Fibroblast of upper back skin (primary cell): ENCODE data around the gene C4BPA.

Experiments used
- DNase-seq: peaks from one replicate; pipeline ENCODE4 v3.0.0-alpha.2; 2013

C4BPA gene

GRCh38 chr1:207103892-207104373 is at the start of gene C4BPA:
TSS of gene C4BPA (plus strand) at chr1:207104233. CDS start at chr1:207113026, 8,793 bp downstream.
- DNase-seq: no peak

DNA sequence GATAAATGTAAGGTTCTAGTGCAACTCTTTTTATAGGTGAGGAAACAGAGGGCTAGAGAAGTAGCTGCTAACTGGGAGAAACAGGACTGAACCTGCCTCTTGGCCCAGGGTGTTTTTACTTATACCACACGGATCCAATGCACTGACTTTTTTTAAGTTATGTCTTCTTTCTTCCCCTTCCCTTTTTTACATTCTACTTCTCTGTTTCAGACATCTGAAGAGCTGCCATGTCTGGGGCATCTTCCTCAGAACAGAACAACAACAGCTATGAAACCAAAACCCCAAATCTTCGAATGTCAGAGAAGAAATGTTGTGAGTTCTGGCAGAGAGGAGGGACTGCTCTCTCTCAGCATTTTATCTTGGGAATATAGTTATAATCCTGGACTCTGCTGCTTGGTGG is 49.5 kb upstream of the C4BPA start:
- no peak for DNase-seq

DNA sequence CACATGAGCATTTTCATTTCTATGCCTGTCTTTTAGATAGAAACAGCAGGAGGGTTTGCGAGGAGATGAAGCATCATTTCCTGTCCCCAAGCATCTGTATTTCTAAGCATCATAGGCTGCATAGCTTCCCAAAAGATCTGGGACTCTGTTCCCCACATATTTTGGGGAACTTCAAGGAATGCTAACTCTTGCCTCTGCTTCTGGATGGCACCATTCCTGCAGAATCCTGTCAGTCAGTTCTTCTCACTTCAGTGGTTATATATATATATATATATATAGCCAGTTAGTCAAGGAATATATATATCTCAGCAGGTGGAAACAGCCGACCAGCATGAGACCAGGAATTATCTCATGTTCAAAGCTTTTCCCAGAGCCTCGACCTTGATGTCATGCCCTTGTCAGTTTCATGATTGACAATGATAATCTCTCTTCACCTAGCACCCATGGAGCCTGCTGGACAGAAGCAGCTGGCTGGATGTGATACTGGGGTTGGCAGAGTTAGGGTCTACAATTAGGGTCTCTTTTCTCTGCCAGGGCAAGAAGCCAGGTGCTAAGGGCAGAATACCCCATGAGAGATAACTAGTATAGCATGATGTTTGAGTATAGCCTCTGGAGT is 48.5 kb upstream of the C4BPA start:
- DNase-seq: no peak

DNA sequence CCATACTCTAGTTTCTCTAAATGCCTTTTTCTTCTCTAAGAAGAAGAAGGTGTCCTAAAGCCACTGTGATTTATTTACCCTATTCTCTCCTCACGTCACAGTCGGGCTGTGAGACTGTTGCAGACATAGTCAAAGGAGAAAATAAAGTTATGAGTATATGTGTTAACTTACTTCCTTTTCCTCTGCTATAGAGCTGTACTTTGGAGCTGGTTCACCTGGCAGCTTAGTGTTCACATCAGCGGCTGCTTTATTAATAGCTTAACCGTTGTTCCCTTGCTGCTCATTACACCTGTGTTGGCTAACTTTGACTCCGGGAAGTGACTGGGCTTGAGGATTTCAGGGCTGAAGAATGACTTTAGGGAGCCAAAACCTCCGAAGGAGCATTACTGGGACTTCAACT is 47.4 kb upstream of the C4BPA start:
- no peak for DNase-seq

- no peak for DNase-seq
Observed at GRCh38 chr1:207058252-207058651, 45.8 kb upstream of the C4BPA start.

- DNase-seq: no peak
Observed at GRCh38 chr1:207058878-207059867, 44.9 kb upstream of the C4BPA start.

GRCh38 chr1:207059881-207060280 is 44.2 kb upstream of the C4BPA start:
- no peak for DNase-seq

GRCh38 chr1:207060596-207060995 is 43.4 kb upstream of the C4BPA start:
- no peak for DNase-seq

DNA sequence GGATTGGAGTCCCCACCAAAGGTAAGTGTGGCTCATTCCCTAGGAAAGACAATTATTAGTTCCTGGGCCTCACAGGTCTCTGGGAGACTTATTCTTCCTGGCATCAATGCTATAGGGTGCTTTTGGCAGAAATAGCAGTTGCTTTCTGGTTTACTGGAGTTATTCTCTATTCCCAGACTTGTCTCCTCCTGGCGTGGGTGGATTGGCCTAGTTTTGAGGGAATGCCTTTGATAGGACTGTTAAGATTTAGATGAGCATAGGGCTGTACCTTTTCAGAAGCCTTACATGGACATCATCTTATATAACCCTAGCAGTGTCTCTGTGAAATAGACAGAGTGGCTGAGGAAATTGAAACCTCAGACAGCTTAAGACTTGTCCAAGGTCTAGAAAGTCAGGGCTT is 42.0 kb upstream of the C4BPA start:
- no peak for DNase-seq

GRCh38 chr1:207063014-207063413 is 41.0 kb upstream of the C4BPA start:
- no peak for DNase-seq

DNA sequence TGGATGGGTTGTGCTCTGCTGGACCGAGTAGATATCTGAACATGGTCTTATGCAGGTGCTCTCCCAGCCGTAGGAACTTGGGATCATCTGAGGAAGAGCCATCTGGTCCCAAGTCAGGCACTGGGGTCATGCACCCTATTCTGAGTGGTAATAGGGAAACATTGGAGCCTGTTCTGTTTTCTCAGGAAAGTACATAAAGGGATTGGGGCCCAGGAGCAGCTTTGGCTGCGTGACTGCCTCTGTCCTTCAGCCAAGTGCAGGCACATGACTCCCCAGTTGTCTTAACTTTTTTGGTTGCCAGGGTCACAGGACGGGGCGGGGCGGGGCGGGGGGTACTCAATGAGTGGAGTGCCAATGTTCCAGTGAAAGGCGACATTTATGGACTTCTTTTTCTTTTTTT is 39.5 kb upstream of the C4BPA start:
- no peak for DNase-seq

- no peak for DNase-seq
Observed at GRCh38 chr1:207067185-207067584, 36.8 kb upstream of the C4BPA start.

GRCh38 chr1:207067665-207068064 is 36.4 kb upstream of the C4BPA start:
- no peak for DNase-seq

GRCh38 chr1:207069061-207069460 is 35.0 kb upstream of the C4BPA start:
- no peak for DNase-seq

- DNase-seq: no peak
Observed at GRCh38 chr1:207069858-207070506, 34.1 kb upstream of the C4BPA start.

GRCh38 chr1:207070811-207071210 is 33.2 kb upstream of the C4BPA start:
- no peak for DNase-seq

DNA sequence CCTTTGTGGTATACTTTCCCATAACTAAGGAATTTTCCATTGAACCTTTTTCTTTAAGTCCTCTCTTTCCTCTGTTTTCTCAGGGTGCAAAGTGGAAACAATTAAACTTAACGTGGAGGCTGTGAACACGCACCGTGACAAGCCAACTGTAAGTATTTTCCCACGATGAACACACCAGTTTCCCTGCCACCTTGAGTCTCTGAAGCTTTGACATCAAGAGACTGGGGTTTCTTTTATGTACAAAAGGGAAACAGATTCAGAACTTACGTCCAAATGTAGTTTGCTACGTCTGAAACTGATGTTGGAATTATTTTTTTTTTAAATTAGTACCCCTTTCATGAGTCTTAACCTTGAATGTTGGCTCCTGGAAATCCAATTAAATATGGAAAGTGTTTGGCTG is 32.6 kb upstream of the C4BPA start:
- DNase-seq: no peak

DNA sequence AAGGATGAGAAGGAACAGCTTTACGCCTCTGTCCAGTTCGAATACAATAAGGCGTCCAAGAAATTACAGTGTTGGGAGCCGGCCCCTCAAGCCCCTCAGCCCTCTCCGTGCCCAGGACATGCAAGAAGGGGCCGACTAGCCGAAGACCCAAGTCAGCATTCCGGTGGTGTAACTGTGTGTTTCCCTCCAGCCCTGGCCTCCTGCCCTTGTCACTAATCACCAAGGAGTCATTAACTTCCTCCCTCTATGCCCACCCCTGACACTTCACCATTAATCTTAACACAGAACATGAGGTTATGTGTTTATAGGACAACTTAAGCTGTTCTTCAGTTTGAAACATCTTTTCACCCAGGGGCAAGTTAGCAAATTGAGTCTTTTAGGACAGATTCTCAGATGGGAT is 31.8 kb upstream of the C4BPA start:
- no peak for DNase-seq

GRCh38 chr1:207073906-207074820 is 29.9 kb upstream of the C4BPA start:
- peak; percentile 33 for DNase-seq

DNA sequence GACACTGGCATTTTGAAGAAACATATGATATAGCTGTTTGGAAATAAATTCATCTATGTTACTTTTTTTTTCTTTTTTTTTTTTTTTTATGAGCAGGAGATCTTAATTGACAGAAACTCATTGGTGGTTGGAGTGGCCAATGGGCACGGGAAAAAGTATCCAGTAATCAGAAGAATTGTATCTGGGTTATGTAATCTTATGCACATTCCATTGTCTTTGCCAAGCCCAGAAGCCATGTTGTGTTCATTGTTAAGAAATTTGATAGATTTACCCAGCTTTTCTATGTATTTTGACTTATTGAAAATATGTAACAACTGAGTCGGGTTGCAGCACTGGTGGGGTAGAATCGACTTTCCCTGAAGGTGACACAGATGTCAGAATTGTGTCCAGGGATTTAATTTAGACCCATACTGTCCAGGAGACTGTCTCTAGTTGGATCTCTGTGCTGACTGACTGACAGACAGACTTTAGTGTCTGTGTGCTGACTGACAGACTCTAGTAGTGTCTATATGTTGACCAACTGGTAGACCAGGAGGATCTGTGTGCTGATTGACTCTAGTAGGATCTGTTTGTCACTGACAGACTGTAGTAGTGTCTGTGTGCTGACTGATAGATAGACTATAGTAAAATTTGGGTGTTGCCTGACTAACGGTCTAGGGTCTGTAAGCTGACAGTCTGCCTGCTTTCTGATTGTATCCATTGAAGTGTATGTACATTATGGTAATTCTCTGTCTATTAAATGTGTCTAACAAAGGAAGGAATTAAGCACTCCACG is 27.7 kb upstream of the C4BPA start:
- DNase-seq: peak; percentile 18

DNA sequence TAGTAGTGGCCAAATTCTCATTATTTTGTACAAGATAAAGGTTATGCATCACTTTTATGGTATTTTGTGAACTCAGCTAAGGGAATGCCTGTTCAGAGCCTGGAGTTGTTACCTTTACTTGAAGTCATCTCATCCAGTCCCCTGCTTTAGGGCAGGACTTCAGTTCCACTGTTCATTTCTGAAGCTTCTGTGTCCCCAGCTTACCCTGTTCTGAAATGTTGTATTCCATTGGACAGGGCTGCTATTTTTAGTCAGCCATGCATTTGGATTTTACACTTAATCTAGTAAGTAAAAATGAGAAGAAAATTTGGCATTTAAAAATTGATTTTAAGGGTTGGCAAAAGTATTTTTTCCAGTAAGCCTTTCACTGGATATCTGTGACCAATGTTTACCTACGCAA is 27.0 kb upstream of the C4BPA start:
- DNase-seq: no peak
